Ovary (tissue), 9 donors: ENCODE data around the gene DOCK8. TPM values are rescaled to one million over a fixed set of nuclear protein-coding genes. Genes with fewer than 3 reads are reported as not detected.

ENCODE experiments used
- DNase-seq, 5 donors: peaks; one replicate each; pipeline ENCODE4 v3.0.0-alpha.2; 2019 to 2020
- H3K27ac ChIP-seq, 2 donors: fragments of 200-600 bp; one replicate each; pipeline versions ENCODE4 v1.5.1 to v1.8.0; 2019 to 2022
- H3K27me3 ChIP-seq: fragments of 200-600 bp; one replicate; pipeline ENCODE4 v1.8.0; 2022
- H3K36me3 ChIP-seq: fragments of 200-600 bp; sonication (generic); one replicate; pipeline ENCODE4 v1.5.1; 2019
- H3K4me1 ChIP-seq: one replicate; pipeline ENCODE4 v1.8.1; 2013; ENCODE audit warnings: mild to moderate bottlenecking, moderate library complexity; ENCODE audit not compliant: insufficient read depth
- H3K4me3 ChIP-seq: fragments of 200-600 bp; sonication (generic); one replicate; pipeline ENCODE4 v1.5.1; 2017
- H3K9me3 ChIP-seq, 2 donors: fragments of 200-600 bp in 1 of 2; sonication (generic) in 1 of 2; one replicate each; pipeline versions ENCODE4 v1.5.1 to v1.8.1; 2013 to 2019; ENCODE audit warnings: mild to moderate bottlenecking in 1 of 2, moderate library complexity in 1 of 2
- CTCF ChIP-seq, 3 donors: fragments of 450-650 bp in 2 of 3; fragments of 200-600 bp in 1 of 3; IDR thresholded peaks; one replicate each; pipeline versions ENCODE4 v1.5.1 to v1.8.0; 2016 to 2022; ENCODE audit warnings: antibody characterized with exemption in 3 of 3, mild to moderate bottlenecking in 1 of 3
- EP300 ChIP-seq: sonication (generic); formaldehyde crosslinking; IDR thresholded peaks from one replicate; pipeline ENCODE4 v1.6.1; 2017; ENCODE audit warnings: antibody characterized with exemption
- POLR2A ChIP-seq: fragments of 450-650 bp; IDR thresholded peaks from one replicate; pipeline ENCODE4 v1.6.1; 2017; ENCODE audit warnings: antibody characterized with exemption, mild to moderate bottlenecking, moderate library complexity
- WGBS, 3 donors: extraction: QIAGEN DNeasy Blood & Tissue Kit in 1 of 3; methylation state at CpG; one replicate each; pipeline versions ENCODE4 v1.1.5 to v1.1.7; 2013 to 2017; 5-methylcytosine and 5-hydroxymethylcytosine counted together
- intact Hi-C, 4 donors: fragments of 100-400 bp; cut with DNase I; formaldehyde crosslinking; loops; one replicate each; pipeline versions ENCODE4 v1.11.0 to v1.15.1; 2022 to 2023
- polyA plus RNA-seq, 2 donors: library from polyadenylated mRNA; stranded (reverse); fragments of 200-250 nt in 1 of 2; fragments of 350-450 nt in 1 of 2; fragmentation: Illumina TruSeq in 1 of 2; extraction: RNeasy Lipid Tissue Mini Kit (QIAGEN cat#74804) in 1 of 2; gene quantifications; one replicate each; pipeline ENCODE4 v1.2.3, GENCODE V29; 2013 to 2014
- total RNA-seq, 7 donors: library from RNA; depleted of rRNA in 2 of 7; stranded (reverse); fragments of >200 nt in 2 of 7; fragmentation: NEBNext Ultra II Directional in 3 of 7; extraction: Animal tissue kit (Norgen Biotek cat#: 25700) in 3 of 7; gene quantifications; one replicate each; pipeline versions ENCODE4 v1.1.0 to v1.2.4, GENCODE V29; 2016 to 2023
- donor health status: DM: no; HTN: no; CAD: no; lungs with moderate emphysema.
- donor health status: DM: no; HTN: no; CAD: no.
- donor health status: Bipolar disorder and iron deficiency.
- donor health status: DM: yes; HTN: yes; CAD: no.
- donor health status: DM: no; HTN: no; CAD: no.
- donor health status: DM: yes; HTN: yes; CAD: no.

The DOCK8 gene
- total and polyA plus RNA-seq, 9 donors: 1.4 to 12.2 (median 7.3) TPM

DNA sequence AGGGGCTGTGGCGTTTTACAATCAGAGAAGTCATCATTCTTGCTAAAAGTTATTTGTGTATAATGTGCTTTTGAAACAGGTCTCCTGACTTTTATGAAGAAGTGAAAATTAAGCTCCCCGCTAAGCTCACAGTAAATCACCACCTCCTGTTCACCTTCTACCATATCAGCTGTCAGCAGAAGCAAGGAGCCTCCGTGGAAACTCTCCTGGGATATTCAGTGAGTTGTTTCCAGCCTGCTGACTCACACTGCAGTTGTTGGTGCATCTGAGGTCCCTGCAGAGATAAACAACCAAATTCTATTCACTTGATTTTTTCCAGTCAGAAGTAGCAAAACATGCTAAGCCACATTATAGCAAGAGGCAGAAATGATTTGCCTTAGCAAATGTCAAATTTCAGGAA, 156.7 kb downstream of the DOCK8 start:
- Histone ChIP-seq H3K27me3 (no peaks in the 10 kb centered on the region), H3K4me3 (no peak overlapping the region), H3K36me3 (no peaks in the 10 kb centered on the region), H3K9me3 (no peaks in the 10 kb centered on the region), H3K27ac (no peak overlapping the region), H3K4me1 (no peaks in the 10 kb centered on the region)
- 4 to 12% (median 7%) methylated on average over 3 of the region's 3 CpGs for WGBS, 3 donors
- intact Hi-C loops: loop anchor here in 2 of 4 donors (10.0 kb wide), 2 partner anchors 57 to 393 kb away; no protein-coding TSS in a partner anchor
- no peak for DNase-seq
- TF ChIP-seq POLR2A: no peak
- TF ChIP-seq CTCF (IDR thresholded peaks at IDR 0.05): no peak

DNA sequence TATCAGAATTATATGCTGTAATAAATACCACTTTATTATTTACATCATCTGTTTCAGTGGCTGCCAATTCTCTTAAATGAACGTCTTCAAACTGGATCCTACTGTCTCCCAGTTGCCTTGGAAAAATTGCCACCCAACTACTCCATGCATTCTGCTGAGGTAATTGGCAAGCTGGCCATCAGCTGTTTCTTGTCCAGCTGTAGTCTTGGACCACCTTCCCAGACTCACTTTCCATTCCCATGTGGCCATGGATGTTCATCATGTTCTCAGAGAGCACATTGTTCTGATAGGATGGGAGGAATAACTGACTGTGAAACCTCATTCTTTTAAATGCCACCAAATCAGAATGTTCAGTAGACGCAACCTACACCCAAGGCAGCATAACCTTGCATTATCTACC, 157.5 kb downstream of the DOCK8 start:
- no peak for DNase-seq
- H3K4me1 ChIP-seq: no peaks in the 10 kb centered on the region
- whole genome bisulfite sequencing, 3 donors: 40 to 53% (median 50%) methylated on average over 2 of the region's 2 CpGs
- no peaks in the 10 kb centered on the region for H3K9me3 ChIP-seq
- intact Hi-C loops: loop anchor here in 2 of 4 donors (10.0 kb wide), 2 partner anchors 57 to 393 kb away; no protein-coding TSS in a partner anchor
- no peak for TF ChIP-seq EP300
- no peak for TF ChIP-seq CTCF (IDR thresholded peaks at IDR 0.05)
- TF ChIP-seq POLR2A: no peak
- no peak overlapping the region for H3K27ac ChIP-seq
- no peak overlapping the region for H3K4me3 ChIP-seq
- H3K27me3 ChIP-seq: no peaks in the 10 kb centered on the region
- no peaks in the 10 kb centered on the region for H3K36me3 ChIP-seq

- no peak overlapping the region for H3K4me3 ChIP-seq
- DNase-seq: no peak
- no peak for TF ChIP-seq EP300
- TF ChIP-seq POLR2A: no peak
- no peak overlapping the region for H3K27ac ChIP-seq
- H3K27me3 ChIP-seq: no peaks in the 10 kb centered on the region
- no peaks in the 10 kb centered on the region for H3K36me3 ChIP-seq
- WGBS, 3 donors: 87 to 92% (median 87%) methylated on average over 3 of the region's 3 CpGs
- no peaks in the 10 kb centered on the region for H3K4me1 ChIP-seq
- intact Hi-C loops: loop anchor here in 2 of 4 donors (10.0 kb wide), 2 partner anchors 59 to 391 kb away; no protein-coding TSS in a partner anchor
- no peaks in the 10 kb centered on the region for H3K9me3 ChIP-seq
Observed at GRCh38 chr9:373759-374206, 159.1 kb downstream of the DOCK8 start.

DNA sequence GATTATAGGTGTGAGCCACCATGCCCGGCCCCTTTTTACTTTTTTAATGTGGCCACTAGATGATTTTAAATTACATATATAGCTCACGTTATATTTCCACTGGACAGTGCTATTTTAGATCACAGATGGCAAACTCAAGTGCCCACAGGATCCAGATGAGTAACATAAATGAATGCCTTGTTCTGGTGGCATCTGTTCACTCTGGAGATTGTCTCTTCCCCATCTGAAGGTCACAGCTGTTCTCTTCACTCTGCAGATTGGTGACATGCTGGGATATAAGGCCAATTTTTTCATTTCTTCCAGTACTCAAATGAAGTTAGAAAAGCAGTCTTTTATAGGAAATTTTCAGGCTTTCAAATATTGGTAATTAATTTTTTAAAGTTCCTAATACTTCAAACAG, 160.1 kb downstream of the DOCK8 start:
- TF ChIP-seq CTCF (IDR thresholded peaks at IDR 0.05) (no peak), EP300 (no peak), POLR2A (no peak)
- WGBS, 3 donors: 88 to 98% (median 94%) methylated on average over 2 of the region's 2 CpGs
- no peaks in the 10 kb centered on the region for H3K27me3 ChIP-seq
- H3K4me3 ChIP-seq: no peak overlapping the region
- no peaks in the 10 kb centered on the region for H3K36me3 ChIP-seq
- H3K9me3 ChIP-seq: no peaks in the 10 kb centered on the region
- intact Hi-C loops: loop anchor here in 2 of 4 donors (10.0 kb wide), 2 partner anchors 60 to 390 kb away; no protein-coding TSS in a partner anchor
- DNase-seq: no peak
- no peak overlapping the region for H3K27ac ChIP-seq
- H3K4me1 ChIP-seq: no peaks in the 10 kb centered on the region

GRCh38 chr9:376115-376514, 161.4 kb downstream of the DOCK8 start:
- TF ChIP-seq POLR2A (no peak), EP300 (no peak), CTCF (IDR thresholded peaks at IDR 0.05) (no peak)
- H3K9me3 ChIP-seq: no peaks in the 10 kb centered on the region

More at GRCh38 chr9:376115-376514, 161.4 kb downstream of the DOCK8 start:
- no peaks in the 10 kb centered on the region for H3K36me3 ChIP-seq
- H3K4me3 ChIP-seq: no peak overlapping the region
- no peaks in the 10 kb centered on the region for H3K27me3 ChIP-seq
- WGBS, 3 donors: 75 to 91% (median 85%) methylated on average over 3 of the region's 3 CpGs
- intact Hi-C loops: loop anchor here in 2 of 4 donors (10.0 kb wide), 2 partner anchors 61 to 389 kb away; no protein-coding TSS in a partner anchor
- H3K27ac ChIP-seq: no peak overlapping the region
- no peak for DNase-seq
- H3K4me1 ChIP-seq: no peaks in the 10 kb centered on the region
